ENCODE measurements around the gene CRELD2.

- no peak for TF ChIP-seq ZBTB8A (CRISPR knock-in tag; IDR thresholded peaks at IDR 0.05; ENCODE audit: borderline replicate concordance, low read depth)
- no peak for TF ChIP-seq ZBTB26 (CRISPR knock-in tag; IDR thresholded peaks at IDR 0.05; ENCODE audit: borderline replicate concordance)
- no peak for TF ChIP-seq ZNF274 (CRISPR knock-in tag; IDR thresholded peaks at IDR 0.05)
- TF ChIP-seq, protein P1, sequence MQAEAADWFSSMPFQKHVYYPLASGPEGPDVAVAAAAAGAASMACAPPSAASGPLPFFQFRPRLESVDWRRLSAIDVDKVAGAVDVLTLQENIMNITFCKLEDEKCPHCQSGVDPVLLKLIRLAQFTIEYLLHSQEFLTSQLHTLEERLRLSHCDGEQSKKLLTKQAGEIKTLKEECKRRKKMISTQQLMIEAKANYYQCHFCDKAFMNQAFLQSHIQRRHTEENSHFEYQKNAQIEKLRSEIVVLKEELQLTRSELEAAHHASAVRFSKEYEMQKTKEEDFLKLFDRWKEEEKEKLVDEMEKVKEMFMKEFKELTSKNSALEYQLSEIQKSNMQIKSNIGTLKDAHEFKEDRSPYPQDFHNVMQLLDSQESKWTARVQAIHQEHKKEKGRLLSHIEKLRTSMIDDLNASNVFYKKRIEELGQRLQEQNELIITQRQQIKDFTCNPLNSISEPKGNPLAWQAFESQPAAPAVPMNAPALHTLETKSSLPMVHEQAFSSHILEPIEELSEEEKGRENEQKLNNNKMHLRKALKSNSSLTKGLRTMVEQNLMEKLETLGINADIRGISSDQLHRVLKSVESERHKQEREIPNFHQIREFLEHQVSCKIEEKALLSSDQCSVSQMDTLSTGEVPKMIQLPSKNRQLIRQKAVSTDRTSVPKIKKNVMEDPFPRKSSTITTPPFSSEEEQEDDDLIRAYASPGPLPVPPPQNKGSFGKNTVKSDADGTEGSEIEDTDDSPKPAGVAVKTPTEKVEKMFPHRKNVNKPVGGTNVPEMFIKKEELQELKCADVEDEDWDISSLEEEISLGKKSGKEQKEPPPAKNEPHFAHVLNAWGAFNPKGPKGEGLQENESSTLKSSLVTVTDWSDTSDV (CRISPR knock-in tag; IDR thresholded peaks at IDR 0.05) = no peak
- no peak for TF ChIP-seq ZNF207 (IDR thresholded peaks at IDR 0.05; ENCODE audit: borderline replicate concordance)
- no peak for TF ChIP-seq ZNF646 (CRISPR knock-in tag; IDR thresholded peaks at IDR 0.05)
- TF ChIP-seq ZBTB7B (CRISPR knock-in tag; IDR thresholded peaks at IDR 0.05) = no peak
- TF ChIP-seq, protein P2, sequence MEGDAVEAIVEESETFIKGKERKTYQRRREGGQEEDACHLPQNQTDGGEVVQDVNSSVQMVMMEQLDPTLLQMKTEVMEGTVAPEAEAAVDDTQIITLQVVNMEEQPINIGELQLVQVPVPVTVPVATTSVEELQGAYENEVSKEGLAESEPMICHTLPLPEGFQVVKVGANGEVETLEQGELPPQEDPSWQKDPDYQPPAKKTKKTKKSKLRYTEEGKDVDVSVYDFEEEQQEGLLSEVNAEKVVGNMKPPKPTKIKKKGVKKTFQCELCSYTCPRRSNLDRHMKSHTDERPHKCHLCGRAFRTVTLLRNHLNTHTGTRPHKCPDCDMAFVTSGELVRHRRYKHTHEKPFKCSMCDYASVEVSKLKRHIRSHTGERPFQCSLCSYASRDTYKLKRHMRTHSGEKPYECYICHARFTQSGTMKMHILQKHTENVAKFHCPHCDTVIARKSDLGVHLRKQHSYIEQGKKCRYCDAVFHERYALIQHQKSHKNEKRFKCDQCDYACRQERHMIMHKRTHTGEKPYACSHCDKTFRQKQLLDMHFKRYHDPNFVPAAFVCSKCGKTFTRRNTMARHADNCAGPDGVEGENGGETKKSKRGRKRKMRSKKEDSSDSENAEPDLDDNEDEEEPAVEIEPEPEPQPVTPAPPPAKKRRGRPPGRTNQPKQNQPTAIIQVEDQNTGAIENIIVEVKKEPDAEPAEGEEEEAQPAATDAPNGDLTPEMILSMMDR (CRISPR knock-in tag; IDR thresholded peaks at IDR 0.05) = no peak
- no peak for TF ChIP-seq ZNF121 (CRISPR knock-in tag; IDR thresholded peaks at IDR 0.05)
- TF ChIP-seq JUND (CRISPR knock-in tag; IDR thresholded peaks at IDR 0.05) = no peak
- TF ChIP-seq ZSCAN29 (CRISPR knock-in tag; conservative IDR thresholded peaks at IDR 0.05) = no peak
These were observed 34.4 kb upstream of the CRELD2 start for GRCh38 chr22:49884075-49884474.

Measured in HepG2 (cell line).